HG03520 (cell line): ENCODE measurements around the gene YIF1A.
"Not testable (repeated sequence)": the region's sequence is repeated elsewhere in the genome, so short reads cannot be mapped to it uniquely, and the experiment has no call there.

Experiments used
- ATAC-seq: cut with Tn5 transposase; IDR thresholded peaks from one replicate; pipeline ENCODE4 v1.9.1; 2021; ENCODE audit warnings: mild to moderate bottlenecking, moderate library complexity; ENCODE audit not compliant: unreplicated experiment

The YIF1A gene

DNA sequence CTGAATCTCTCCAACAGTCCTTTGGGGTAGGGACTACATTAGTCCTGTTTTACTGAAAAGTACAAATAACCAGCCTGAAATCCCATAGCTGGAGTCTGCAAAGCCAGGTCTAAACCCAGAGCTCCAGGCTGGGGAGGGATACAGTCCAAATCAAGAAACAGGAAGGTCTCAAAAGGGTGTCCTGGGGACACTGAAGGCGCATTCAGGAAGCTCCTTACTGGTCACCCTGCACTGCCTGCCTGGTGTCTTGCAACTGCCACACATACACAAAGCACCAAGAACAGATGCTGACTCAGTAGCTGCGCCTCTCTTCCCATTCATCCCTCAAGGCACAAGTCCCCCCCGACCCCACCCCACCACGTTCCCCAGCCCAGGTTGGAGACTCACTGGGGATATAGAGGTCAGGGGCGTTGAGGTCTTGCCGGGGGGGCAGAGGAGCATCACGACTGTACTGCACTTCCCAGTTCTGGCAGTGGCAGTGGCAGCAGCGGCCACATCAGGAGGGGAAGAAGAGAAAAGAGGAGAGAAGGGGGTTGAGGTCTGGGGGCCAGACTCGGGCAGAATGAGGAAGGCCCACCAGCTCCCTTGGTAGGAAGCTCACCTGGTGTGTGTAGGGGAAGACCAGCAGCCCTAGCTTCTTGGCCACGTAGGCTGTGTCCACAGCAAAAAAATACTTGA, 1.6 kb downstream of the YIF1A start:
- no peak for ATAC-seq

DNA sequence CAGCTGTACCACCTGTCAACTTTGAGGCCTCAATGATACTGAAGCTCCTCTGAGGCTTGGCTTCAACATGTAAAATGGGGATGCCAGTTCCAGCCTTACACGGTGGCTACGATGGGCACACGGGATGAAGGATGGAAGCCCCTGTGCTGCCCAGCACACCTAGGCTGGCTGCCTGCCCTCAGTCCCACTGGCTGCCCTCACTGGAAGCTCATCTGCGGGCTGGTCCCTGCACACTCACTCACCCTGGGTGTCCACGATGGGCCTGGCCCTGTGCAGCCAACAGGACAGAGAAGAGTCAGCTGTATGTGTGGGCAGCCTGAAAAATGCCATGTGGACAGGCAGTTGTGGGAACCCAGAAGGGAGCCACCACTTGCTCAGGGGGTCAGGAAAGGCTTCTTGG, 2.2 kb downstream of the YIF1A start:
- no peak for ATAC-seq

DNA sequence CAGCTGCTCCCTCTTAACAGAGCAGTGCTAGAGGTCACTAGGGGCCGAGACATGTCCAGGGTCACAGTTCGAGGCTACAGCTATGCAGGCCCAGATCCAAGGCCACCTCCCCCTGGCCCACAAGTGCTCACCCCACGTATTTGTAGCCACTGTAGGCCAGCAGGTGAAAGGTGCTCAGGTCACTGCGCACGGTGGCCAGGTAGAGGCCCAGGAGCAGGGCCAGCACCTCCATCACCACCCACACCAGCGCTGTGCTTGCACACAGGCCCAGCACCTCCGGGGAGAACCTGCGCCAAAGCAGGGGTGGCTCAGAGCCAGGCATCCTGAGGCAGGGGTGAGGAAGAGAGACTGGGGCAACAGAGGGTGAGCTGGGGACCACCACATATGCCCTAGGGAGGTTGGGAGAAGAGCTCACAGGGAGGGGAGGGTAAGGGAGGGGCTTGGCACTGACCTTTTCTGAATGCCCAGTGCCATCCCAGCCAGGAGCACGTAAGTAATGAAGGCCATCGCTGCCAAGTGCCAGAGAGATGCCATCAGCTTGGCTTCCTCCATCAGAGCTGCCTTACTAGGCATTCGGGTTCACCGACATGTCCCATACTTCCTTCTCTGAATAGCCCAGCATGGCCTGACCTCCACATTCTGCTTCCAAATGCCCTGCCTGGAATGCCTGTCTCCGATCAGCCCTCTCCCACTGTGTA, 3.5 kb downstream of the YIF1A start:
- ATAC-seq: no peak

DNA sequence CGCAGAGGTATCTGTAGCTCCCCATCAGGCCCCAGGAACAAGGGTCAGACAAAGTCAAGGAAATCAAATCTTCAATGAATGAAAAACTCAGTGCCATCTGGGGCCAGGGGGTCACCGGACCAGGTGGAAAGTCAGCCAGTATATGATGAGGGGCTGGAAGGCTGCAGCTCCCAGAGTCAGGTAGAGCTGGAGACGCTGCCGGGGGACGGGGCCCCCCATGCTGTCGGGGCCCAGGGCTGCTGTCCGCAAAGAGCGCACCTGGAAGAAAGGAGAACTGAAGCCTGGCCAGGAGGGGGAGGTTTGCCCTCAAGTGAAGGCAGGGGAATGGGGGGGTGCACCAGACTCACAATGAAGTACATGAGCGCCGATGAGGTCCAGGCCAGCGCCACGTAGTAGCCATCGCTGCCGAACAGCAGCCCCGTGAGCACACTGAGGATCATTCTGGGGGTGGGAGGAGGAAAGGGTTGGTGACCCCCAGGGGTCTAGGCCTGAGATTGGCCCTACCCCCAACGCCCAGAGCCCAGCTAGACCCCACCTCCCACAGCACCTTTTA, 4.3 kb downstream of the YIF1A start:
- no peak for ATAC-seq

DNA sequence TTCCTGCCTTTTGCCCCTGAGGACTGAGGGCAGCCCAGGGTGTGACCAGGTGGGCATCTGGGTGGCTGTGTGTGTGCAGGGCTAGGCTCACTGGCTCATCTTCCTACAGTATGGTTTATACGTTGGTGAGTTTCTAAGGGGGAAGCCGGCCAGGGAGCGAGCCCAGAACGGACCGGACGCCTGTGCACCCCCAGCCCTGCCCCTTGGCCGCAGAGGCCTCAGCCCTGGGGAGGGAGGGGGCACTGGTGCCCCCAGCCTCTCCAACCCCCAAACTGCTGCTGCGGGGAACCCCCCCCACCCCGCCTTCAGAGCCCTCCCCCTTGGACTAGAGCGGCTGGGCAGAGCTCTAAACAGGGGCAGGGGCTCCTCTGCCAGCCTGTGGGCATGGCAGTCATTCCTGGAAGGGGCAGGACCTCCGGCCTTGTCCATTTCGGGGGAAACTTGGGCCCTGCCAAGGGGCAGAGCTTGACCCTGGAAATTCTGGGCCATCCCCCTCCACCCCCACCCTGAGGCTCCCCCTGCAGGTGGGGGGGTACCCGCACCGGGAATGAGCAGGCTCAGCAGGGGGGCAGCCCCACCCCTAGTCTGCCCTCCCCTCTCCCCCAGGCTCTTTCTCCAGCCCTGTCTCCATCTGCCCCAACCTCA, 5.4 kb downstream of the YIF1A start:
- no peak for ATAC-seq

DNA sequence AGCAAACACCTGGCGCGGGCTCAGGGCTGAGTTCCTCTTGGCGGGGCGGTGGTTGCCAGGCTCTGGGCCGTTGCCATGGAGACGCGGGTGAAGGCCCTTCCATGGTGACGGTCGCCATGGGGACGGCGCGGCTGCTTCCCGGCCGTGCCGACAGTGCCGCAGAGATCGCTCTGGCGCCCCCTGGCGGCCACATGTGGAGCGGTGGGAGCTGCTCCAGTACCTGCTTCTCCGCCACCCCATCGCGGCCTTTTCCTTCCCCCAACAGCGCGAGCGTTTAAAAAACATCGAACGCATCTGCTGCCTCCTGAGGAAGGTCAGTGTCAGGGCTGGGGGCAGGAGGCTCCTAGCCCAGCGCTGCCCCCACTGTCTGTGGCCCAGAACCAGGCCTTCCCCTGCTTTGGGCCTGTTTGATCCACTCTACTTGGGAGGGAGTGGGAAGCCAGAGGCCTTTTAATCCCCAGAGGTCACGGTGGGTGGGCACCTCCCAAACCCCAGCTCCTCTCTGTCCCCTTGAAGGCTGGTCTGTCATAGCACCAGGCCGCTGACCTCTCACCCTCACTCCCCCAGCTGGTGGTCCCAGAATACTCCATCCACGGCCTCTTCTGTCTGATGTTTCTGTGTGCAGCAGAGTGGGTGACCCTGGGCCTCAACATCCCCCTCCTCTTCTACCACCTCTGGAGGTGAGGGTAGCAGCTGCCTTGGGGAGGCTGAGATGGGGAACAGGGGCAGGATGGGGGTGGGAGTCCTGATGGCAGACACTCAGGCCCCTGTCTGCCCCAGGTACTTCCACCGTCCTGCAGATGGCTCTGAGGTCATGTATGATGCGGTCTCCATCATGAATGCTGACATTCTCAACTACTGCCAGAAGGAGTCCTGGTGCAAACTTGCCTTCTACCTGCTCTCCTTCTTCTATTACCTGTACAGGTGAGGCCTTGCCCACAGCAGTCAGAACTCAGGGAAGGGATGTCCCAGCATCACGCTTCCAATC, 6.2 kb downstream of the YIF1A start:
- ATAC-seq: peak; percentile 80

DNA sequence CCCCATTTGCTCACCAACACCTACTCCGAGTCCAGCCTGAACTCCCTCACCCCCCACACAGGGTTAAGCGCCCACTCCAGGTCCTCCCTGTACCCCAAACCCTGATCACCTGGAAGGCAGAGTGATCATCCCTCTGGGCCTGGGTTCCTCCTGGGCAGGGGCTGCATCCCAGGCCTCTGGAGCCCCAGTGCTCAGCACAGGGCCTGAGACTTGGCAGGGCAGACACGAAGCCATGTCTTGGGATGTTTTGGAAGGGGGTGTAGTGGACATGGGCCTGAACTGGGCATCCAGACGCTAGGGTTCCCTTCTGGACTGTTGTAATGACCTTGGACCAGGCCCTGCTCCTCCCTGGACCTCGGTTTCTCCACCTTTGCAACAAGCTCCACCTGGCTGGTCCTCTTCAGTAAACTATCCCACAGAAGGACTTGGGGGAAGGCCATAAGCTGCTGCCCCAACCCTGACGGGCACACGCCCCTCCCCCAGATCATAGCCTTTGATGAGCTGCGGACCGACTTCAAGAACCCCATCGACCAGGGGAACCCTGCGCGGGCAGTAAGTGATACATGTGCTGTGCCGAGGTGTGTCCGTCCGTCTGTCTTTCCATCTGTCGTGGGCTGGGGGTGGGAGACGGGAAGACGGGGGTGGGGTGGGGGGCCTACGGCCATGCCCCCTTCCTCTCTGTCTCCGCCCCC, 7.0 kb downstream of the YIF1A start:
- ATAC-seq: no peak

DNA sequence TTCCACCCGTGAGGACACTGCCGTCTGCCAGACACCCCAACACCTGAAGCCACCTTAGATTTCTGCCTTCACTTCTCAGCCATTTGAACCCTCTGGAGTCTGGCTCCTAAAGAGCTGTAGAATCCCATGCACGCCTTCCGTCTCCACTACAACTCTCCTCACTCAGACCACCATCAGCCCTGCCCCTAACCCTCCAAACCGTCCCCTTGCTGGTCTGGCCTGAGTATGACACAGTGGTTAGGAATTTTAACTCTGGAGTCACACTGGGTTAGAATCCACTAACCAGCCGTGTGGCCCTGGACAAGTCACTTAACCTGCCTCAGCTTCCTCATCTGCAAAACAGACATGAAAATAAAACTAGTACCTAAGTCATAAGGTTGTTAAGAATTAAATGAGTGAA, 7.9 kb downstream of the YIF1A start:
- no peak for ATAC-seq

DNA sequence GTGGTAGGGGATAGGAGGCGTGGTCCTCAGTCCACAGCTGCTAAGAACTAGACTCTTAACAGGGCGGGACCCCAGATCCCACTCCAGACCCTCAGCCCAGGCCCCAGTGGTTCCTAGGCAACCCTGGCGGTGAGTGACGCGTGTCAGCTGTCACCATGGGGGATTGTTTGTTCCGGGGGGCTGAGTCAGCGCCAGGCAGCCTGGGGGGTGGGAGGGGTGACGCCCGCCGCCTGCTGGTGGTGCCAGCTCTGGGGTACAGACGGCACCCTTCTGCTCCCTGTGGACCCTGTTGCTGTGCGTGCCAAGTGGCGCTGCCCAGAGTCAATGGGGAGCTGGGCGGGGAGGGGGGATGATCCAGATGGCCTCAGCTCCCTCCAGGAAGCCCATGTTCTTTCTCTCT, 8.5 kb downstream of the YIF1A start:
- no peak for ATAC-seq

DNA sequence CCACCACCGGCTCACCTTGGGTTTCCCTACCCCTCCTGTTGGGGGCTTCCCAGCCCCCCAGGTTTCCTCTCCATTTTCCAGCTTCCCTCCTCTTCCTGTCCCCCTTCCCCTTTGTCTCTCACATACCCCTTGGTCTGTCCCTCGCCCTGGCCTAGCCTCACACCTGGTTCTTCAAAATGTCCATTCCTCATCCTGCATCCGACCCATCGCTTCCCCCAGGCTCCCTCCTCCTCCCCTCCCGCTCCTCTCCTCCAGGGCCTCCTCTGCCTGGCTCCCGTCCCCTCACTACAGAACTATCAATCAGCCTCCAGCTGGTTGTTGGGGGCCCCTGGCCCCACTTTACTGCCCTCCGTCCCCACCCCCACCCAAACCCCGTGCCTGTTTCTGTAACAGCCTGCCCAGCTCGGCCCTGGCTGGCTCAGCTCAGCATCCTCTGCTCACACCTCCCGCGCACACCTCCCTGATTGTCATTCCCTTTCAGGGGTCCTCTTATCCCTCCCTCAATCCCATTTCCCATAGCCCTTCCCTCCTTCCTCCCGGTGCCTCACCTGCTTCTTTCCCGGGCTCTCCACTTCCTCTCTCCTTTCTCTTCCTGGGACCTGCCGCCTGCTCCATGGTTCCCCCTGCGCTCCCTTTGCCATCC, 9.7 kb downstream of the YIF1A start:
- no peak for ATAC-seq

DNA sequence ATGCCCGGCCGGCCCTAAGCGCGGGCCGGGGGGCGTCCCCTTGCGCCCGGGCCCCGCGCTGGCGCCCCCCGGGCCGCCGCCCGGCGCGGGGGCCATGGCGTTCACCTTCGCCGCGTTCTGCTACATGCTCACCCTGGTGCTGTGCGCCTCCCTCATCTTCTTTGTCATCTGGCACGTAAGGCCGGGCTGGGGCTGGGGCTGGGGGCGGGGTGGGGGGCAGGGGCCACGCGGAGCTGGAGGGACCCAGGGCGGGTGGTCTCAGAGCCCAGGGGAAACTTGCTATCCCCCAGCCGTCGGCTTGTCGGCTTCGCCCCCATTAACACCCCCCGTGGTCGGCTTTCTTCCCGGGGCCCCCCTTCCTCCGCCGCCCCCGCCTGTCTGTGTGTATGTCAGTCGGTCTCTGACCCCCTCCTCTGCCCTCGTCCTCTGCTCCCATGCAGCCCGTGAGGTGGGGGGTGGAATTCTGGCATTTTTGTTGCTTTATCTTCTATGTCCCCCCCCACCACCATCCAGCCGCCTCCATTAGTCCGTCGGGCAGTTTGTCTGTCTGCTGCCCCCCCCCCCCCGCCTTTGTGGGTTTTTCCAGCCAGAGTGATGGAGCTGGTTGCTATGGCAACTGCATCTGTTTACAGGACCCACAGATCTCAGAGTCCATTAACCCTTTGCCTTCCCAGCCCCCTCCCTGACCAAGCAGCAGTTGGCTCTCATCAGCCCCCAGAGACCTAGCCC, 10.4 kb downstream of the YIF1A start:
- no peak for ATAC-seq

DNA sequence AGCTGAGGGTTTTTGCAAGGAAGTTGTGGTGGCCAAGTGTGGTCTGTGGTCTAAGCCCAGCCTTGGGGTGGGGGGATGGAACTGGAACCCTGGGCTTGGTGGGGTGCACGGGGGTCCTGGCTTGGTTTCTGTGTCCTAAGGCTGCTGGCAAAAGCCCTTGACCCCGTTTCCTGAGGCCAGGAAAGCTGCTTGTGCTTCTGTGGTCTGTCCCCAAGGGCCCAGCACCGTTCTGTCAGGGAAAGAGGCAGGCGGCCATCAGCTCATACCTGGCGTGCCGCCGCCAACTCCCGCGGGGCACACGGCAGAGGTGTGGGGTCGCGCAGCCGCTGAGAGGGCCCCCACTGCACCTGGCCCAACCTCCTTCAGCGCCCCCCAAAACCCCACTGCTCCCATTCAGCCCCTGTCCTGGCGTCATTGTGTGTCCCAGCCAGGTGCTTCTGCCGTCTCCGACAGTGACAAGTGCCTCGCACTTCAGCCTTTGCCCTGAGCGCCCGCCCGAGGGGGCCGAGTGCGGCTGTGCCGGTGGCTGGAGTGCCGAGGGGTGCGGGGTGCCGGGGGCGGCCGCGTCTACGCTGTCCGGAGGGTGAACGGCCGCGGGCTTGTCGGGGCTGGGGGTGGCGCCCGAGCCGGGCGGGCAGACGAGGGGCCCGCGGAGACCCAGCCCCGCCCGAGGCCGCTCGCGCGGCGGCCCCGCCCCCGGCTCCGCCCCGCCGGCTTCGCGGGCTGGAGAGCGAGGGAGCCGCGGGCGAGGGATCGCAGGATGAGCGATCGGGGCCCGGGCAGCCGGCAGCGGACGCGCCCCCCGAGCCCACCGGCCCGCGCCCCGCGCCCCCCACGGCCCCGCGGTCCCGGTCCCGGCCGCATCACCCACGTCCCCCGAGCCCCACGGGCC, 11.2 kb downstream of the YIF1A start, which contains the start of gene CNIH2:
Gene CNIH2, plus strand, starts transcription at position 705 of the 892 bp plus-strand sequence. CDS start 282 bp downstream, outside the sequence.
- no peak for ATAC-seq

DNA sequence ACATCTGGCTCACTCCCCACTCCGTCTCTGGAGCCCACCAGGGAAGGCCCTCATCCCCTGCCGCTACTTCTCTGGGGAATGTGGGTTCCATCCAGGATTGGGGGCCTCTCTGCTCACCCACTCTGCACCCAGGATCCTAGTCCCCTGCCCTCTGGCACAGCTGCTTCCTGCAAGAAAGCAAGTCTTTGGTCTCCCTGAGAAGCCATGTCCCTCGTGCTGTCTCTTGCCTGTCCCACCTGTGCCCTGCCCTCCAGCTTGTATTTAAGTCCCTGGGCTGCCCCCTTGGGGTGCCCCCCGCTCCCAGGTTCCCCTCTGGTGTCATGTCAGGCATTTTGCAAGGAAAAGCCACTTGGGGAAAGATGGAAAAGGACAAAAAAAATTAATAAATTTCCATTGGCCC, 11.9 kb downstream of the YIF1A start:
- not testable (repeated sequence) for ATAC-seq

DNA sequence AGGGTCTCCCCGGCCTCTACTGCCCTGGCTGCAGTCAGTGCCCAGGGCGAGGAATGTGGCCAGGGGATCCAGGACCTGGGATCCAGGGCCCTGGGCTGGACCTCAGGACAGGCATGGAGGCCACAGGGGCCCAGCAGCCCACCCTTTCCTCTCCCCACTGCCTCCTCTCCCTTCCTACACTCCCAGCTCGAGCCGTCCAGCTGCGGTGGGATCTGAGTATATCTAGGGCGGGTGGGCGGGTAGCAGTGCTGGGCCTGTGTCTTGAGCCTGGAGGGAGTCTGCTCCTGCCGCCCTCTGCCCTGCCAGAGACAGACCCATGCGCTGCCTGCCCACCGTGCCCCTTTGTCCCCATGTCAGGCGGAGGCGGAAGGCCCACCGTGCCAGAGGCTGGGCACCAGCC, 12.3 kb downstream of the YIF1A start:
- ATAC-seq: not testable (repeated sequence)

DNA sequence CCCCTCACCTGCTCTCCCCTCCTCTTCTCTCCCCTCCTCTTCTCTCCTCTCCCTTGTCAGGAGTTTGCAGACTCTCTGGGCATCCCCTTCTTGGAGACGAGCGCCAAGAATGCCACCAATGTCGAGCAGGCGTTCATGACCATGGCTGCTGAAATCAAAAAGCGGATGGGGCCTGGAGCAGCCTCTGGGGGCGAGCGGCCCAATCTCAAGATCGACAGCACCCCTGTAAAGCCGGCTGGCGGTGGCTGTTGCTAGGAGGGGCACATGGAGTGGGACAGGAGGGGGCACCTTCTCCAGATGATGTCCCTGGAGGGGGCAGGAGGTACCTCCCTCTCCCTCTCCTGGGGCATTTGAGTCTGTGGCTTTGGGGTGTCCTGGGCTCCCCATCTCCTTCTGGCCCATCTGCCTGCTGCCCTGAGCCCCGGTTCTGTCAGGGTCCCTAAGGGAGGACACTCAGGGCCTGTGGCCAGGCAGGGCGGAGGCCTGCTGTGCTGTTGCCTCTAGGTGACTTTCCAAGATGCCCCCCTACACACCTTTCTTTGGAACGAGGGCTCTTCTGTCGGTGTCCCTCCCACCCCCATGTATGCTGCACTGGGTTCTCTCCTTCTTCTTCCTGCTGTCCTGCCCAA, 12.8 kb downstream of the YIF1A start:
- no peak for ATAC-seq

DNA sequence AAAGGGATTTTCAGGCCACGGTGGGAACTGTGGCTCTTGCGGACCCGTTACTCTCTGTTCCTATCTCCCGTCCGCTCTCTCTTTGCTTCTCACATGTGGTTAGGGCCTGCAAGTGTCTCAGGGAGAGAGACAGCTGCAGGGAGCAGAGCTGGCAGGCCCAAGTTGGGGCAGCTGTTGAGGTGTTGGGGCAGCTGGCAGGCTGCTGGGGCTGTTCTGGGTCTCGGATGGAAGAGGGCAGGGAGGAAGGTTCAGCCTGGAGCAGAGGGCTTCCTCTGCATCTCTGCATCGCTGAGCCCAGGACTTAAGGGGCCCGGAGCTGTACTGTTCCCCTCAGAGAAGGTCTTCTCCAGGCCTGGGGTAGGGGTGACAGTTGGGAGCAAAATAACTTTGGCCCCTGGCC, 13.5 kb downstream of the YIF1A start:
- no peak for ATAC-seq

DNA sequence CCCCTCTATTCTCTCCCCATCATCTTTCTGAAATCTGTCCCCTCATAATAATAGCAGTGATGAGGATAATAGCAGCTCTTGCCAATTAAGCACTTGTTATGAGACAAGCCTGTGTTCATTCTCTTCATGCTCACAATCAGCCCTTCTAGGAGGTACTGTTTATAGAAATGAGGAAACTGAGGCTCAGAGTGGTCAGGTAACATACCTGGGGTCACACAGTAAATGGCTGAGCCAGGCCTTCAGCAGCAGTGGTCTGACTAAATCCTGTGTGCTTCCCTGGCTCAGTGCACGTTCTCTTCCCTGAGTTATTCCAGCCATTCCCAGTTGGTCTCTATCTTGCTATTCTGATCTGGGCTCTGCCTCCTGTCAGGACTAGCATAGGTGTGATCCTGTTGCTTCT, 14.7 kb downstream of the YIF1A start:
- ATAC-seq: no peak
